Lower leg skin (tissue), 4 donors: ENCODE results near the gene TMEM256. TPM values are rescaled to one million over a fixed set of nuclear protein-coding genes. Genes with fewer than 3 reads are reported as not detected.

Experiments
- DNase-seq, 2 donors: peaks; one replicate each; pipeline ENCODE4 v3.0.0-alpha.2; 2019; ENCODE audit warnings: low spot score in 2 of 2
- H3K4me3 ChIP-seq: fragments of 200-600 bp; sonication (generic); 2 replicates; pipeline ENCODE4 v1.5.1; 2017; ENCODE audit warnings: mild to moderate bottlenecking, low read depth; ENCODE audit not compliant: poor library complexity, severe bottlenecking
- POLR2A ChIP-seq, 2 donors: fragments of 450-650 bp; IDR thresholded peaks; one replicate each; pipeline ENCODE4 v1.6.1; 2016 to 2017; ENCODE audit warnings: antibody characterized with exemption in 2 of 2, mild to moderate bottlenecking in 1 of 2, moderate library complexity in 1 of 2
- WGBS, 2 donors: methylation state at CpG; one replicate each; pipeline ENCODE4 v1.1.5; 2018; 5-methylcytosine and 5-hydroxymethylcytosine counted together
- intact Hi-C: fragments of 100-400 bp; cut with DNase I; formaldehyde crosslinking; loops from one replicate; pipeline ENCODE4 v1.15.0; 2023; ENCODE audit warnings: low total_unique reads
- total RNA-seq, 4 donors: library from RNA; depleted of rRNA; stranded (reverse); fragments of >200 nt; gene quantifications; one replicate each; pipeline ENCODE4 v1.1.0, GENCODE V29; 2016
- TF ChIP-seq, protein P1 (sequence below), 3 donors: fragments of 450-650 bp; IDR thresholded peaks; one replicate each; pipeline ENCODE4 v1.5.1; 2016; ENCODE audit warnings: antibody characterized with exemption in 3 of 3, mild to moderate bottlenecking in 3 of 3, moderate library complexity in 2 of 3

The TMEM256 gene
- total RNA-seq, 4 donors from 2014 or later = 56.1 to 90.8 (median 65.5) TPM

DNA sequence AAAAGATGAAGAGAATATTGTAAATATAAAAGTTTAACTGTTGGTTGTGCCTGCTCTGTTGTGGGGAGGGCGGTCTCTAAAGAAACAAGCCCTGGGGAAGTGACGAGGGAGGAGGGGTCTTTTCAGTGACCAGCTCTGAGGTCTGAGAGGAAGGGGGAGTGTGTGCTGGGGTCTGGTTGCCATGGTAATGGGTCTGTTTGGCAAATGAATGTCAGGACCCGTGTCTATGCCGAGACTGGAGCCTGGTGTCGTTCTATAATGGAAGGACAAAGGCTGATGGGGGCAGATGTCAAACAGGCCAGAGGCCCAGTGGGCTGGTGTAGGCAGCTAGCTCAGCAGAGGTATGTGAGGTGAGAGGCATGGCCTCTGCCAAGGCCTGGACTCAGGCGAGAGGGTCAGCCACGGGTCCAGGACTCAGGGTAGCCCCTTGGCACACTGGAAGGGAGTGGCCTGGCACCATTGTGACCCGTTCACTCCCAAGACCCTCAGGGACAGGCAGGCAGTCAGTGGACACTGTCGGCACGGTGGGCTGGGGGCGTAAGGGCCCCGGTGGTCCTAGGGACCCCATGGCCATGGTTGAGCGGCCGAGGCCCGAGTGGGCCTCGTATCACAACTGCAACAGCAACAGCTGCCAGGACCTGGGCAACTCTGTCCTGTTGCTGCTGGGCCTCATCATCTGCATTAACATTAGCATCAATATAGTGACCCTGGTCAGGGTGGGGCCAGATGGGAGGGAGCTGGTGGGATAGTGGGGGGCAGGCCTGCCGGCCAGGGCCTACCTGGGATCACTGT is 16.1 kb upstream of the TMEM256 start, which contains the start of gene SPEM1:
Gene SPEM1, plus strand, starts transcription at position 506 of the 792 bp plus-strand sequence. Its CDS starts 61 bp downstream, at position 567.
- no peak within 1 kb of the TSS for H3K4me3 ChIP-seq
- TF ChIP-seq, protein P1, sequence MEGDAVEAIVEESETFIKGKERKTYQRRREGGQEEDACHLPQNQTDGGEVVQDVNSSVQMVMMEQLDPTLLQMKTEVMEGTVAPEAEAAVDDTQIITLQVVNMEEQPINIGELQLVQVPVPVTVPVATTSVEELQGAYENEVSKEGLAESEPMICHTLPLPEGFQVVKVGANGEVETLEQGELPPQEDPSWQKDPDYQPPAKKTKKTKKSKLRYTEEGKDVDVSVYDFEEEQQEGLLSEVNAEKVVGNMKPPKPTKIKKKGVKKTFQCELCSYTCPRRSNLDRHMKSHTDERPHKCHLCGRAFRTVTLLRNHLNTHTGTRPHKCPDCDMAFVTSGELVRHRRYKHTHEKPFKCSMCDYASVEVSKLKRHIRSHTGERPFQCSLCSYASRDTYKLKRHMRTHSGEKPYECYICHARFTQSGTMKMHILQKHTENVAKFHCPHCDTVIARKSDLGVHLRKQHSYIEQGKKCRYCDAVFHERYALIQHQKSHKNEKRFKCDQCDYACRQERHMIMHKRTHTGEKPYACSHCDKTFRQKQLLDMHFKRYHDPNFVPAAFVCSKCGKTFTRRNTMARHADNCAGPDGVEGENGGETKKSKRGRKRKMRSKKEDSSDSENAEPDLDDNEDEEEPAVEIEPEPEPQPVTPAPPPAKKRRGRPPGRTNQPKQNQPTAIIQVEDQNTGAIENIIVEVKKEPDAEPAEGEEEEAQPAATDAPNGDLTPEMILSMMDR (IDR thresholded peaks at IDR 0.05) = no peak
- no peak for TF ChIP-seq POLR2A (IDR thresholded peaks at IDR 0.05)
- no peak for DNase-seq
- 74 to 85% methylated on average over 9 to 17 of the region's 17 CpGs for WGBS, 2 donors
- intact Hi-C loops = loop anchor here (10.0 kb wide), 1 partner anchor 55 kb away; no protein-coding TSS in a partner anchor

DNA sequence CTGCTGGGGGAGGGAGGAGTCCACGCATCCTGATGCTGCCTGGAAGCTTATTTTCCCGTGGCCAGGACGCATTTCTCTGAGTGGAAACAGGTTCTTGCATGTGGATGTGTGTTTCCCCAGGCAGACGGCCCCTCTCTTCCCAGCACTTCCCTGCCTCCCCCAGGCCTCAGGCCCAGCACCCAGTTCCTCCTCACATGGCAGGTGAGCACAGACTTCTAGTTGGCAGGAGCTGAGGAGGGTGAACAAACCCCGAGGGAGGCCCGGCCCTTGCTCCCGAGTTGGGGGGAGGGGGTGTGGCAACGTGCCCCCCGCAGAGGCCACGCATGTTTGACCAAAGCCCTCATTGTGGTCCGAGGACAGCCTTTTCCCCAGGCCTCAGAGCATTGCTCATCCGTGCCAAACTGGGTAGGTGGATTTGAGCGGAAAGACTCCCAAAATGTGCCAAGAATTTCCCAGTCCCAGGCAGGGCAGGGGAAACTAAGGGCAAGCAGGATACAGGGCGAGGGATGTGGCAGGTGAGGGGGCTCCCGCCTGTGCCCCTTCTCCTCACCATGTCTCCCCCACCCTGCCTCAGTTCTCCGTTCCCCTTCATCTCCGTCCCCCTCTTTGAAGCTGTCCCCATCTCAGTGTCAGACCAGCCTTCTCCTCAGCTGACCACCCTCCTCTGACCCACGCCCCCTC is 14.7 kb upstream of the TMEM256 start:
- TF ChIP-seq, protein P1 (IDR thresholded peaks at IDR 0.05) = no peak
- TF ChIP-seq POLR2A (IDR thresholded peaks at IDR 0.05) = no peak
- WGBS, 2 donors = 71 to 72% methylated on average over 13 to 18 of the region's 18 CpGs
- no peak for DNase-seq
- intact Hi-C loops = no loop called here
- H3K4me3 ChIP-seq = no peak overlapping the region

DNA sequence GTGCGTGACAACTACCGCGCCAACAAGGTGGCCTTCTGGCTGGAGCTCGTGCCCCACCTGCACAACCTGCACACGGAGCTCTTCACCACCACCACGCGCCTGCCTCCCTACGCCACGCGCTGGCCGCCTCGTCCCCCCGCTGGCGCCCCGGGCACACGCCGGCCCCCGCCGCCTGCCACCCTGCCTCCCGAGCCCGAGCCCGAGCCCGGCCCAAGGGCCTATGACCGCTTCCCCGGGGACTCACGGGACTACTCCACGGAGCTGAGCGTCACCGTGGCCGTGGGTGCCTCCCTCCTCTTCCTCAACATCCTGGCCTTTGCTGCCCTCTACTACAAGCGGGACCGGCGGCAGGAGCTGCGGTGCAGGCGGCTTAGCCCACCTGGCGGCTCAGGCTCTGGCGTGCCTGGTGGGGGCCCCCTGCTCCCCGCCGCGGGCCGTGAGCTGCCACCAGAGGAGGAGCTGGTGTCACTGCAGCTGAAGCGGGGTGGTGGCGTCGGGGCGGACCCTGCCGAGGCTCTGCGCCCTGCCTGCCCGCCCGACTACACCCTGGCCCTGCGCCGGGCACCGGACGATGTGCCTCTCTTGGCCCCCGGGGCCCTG is 13.3 kb upstream of the TMEM256 start:
- 93 to 95% methylated on average over 46 to 54 of the region's 54 CpGs for WGBS, 2 donors
- intact Hi-C loops = no loop called here

DNA sequence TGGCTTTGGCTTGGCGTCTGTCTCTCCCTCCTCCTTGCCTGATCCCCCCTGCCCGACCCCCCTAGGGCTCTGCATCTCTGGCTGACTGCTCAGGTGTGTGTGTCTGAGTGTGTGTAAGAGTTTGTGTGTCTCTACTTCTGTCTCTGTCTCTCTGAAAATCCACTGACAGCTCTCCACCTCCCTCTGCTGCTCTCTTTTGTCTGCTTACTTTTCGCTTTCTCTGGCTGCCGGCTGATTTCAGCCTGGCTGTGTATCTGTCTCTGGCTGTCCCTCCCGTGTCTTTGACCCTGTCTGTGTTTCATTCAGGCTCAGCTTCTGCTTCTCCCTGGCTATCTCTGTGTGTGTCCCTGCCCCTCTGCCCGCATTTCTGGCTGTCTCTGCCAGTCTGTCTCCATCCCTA is 12.4 kb upstream of the TMEM256 start:
- intact Hi-C loops = no loop called here
- WGBS, 2 donors = 76 to 81% methylated on average over 6 of the region's 6 CpGs
- TF ChIP-seq, protein P1 (IDR thresholded peaks at IDR 0.05) = no peak
- no peak for TF ChIP-seq POLR2A (IDR thresholded peaks at IDR 0.05)
- DNase-seq = no peak
- H3K4me3 ChIP-seq = no peak overlapping the region

More for the DNA sequence above, 13.3 kb upstream of the TMEM256 start:
- TF ChIP-seq, protein P1 (IDR thresholded peaks at IDR 0.05) = no peak
- TF ChIP-seq POLR2A (IDR thresholded peaks at IDR 0.05) = no peak
- DNase-seq = no peak
- H3K4me3 ChIP-seq = no peak overlapping the region

DNA sequence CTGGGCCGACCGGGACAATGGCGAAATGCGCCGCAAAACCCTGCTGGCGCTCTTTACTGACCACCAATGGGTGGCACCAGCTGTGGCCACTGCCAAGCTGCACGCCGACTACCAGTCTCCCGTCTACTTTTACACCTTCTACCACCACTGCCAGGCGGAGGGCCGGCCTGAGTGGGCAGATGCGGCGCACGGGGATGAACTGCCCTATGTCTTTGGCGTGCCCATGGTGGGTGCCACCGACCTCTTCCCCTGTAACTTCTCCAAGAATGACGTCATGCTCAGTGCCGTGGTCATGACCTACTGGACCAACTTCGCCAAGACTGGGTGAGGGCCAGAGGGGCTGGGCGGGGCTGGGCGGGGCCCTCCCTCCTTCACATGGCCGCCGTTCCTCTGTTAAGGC is 11.9 kb upstream of the TMEM256 start:
- WGBS, 2 donors = 83 to 84% methylated on average over 23 of the region's 23 CpGs
- DNase-seq = no peak
- TF ChIP-seq, protein P1 (IDR thresholded peaks at IDR 0.05) = no peak
- no peak for TF ChIP-seq POLR2A (IDR thresholded peaks at IDR 0.05)
- no peak overlapping the region for H3K4me3 ChIP-seq
- intact Hi-C loops = no loop called here
